HG02981 (cell line): ENCODE results near the gene CLEC11A.

Experiments used
- ATAC-seq: cut with Tn5 transposase; IDR thresholded peaks from one replicate; pipeline ENCODE4 v1.9.1; 2021; ENCODE audit warnings: mild to moderate bottlenecking, moderate library complexity; ENCODE audit not compliant: unreplicated experiment

CLEC11A gene

DNA sequence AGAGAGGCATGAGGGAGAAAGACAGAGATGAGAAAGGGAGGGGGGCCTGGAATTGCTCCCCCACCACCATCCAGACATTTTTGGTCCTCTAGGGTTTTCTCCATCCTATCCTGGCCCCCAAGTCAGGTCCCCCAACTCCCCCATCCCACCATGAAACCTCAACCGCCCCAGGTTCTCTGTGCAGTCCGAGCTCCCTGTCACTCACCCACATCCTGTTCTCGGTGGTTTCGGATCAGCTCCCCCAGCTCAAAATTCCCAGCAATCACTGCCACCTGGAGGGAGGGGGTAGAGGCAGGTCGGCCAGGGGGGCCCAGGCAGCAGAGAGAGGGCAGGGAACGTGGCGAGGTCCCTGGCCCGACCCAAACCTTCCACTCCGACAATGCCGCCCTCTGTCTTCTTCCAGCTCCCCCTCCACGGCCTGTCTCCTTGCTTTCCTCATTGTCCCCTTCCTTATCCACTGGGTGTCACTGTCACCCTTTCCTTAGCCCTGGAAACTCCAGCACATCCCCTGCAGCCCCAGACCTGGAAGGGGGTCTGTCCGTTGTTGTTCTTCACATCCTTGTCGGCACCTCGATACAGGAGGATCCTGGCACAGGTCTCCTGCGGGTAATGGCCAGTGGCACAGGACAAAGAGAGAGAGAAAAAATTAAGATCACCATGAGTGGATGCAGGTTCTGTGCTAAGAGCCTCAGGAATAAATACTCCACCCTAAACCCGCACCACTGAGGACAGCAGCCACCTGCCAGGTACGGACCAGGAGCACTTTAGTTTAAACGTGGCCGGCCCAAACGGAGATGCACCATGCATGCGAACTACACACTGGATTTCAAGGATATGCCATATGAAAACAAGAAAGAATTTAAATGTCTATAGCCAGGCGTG, 19.0 kb upstream of the CLEC11A start:
- ATAC-seq, result no peak

DNA sequence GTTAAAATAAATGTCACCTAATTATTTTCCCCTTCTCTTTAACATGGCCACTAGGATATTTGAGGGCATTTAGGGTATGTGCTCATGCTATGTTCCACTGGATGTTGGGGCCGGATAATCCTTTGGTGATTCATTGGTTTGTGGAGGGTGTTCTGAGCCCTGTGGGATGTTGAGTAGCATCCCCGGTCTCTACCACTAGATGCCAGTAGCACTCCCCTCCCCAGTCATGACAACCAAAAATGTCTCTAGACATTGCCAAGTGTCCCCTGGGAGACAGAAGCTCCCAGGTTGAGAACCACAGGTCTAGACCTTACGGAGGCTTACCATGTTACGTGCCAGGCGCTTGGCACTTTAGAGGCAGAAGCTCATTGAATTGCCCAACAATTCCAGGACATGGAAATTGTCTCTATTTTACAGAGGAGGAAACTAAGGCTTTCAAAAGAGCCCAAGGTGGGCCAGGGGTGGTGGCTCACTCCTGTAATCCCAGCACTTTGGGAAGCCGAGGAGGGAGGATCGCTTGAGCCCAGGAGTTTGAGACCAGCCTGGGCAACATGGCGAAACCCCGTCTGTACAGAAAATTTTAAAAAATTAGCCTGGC, 17.6 kb upstream of the CLEC11A start:
- ATAC-seq, result no peak

GRCh38 chr19:50706387-50706786, 16.8 kb upstream of the CLEC11A start:
- no peak for ATAC-seq

DNA sequence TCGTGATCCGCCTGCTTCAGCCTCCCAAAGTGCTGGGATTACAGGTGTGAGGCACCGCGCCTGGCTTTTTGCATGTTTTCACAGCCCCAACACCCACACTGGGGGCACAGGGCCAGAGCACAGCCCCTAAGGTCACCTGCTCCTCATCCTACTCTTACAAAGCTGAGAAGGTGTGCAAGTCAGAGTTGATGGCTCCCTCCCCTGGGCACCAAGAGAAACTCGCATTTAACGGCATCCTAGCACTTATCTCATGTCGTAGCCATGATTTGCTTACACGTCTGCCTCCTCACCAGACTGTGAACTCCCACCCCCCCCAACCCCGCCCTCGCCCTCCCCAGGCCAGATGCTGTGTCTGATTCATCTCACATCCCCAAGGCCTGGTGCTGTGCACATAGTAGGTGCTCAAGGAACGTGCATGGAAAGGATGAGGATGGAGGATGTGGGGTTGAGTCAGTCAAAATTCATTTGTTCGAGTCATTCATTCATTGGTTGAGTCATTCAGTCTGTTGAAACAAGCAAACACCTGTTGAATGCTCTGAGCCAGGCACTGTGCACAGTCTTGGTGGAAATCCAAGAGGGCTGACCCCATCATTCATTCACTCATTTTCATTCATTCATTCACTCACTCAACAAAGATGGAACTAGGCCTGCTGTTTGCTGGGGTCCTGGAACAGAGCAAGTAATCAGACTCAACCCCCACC, 14.8 kb upstream of the CLEC11A start:
- no peak for ATAC-seq

GRCh38 chr19:50710094-50710493, 13.1 kb upstream of the CLEC11A start:
- ATAC-seq, result no peak

DNA sequence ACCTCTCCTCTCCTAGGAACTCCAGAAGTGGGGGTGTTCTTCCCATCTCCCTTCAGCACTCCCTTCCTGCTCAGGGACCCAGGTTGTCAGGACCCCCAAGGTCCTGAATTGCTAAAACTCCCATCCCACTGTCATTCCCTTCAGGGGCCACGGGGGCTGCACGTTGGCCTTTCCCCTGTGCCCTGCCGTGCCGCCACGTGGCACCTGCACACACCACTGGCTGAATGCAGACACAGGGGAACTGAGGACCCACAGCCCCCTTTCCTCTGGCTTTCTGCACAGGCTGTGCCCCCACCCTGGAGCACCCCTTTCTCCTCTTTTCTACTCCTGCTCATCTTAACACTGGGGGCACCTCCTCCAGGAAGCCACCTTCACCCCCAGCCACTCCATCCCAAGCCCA, 12.6 kb upstream of the CLEC11A start:
- no peak for ATAC-seq

DNA sequence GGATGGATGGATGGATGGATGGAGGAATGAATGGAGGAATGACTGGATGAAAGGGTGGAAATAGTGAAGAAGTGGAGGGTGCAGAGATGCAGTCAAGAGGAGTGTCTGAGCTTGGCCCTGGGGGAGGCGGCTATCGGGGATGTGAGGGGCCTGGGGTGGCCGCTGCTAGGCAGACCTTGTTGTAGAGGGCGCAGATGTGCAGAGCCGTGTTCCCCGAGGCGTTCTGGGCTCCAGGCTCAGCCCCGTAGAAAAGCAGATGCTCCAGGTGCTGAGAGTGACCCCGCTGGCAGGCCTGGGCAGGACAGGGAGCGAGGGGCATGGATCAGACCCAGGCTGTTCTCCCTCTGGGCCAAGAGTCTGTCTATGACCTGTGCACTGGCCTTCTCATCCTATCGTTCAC, 12.0 kb upstream of the CLEC11A start:
- ATAC-seq, result no peak

DNA sequence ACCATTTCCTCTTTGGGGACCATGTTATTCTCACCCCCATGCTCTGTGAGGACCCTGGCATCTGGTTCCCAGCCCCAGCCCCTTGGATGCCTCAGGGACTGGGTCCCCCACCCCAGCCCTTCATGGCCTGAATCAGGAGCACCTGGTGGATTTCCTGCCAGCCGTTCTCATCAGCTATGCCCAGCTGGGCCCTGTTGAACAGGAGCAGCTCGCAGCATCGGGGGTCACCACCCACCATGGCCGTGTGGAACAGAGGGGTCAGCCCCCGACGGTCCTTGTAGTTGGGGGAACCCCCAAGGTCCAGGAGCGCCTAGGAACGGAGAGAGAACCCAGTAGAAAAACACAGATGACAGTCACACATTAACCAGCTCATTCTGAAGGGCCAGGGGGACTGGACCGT, 11.4 kb upstream of the CLEC11A start:
- ATAC-seq, result no peak

- no peak for ATAC-seq
Measured at GRCh38 chr19:50712833-50713232, 10.3 kb upstream of the CLEC11A start.

- ATAC-seq, result no peak
Measured at GRCh38 chr19:50713556-50714236, 9.5 kb upstream of the CLEC11A start.

GRCh38 chr19:50716178-50717025, 6.8 kb upstream of the CLEC11A start:
- ATAC-seq, result no peak

DNA sequence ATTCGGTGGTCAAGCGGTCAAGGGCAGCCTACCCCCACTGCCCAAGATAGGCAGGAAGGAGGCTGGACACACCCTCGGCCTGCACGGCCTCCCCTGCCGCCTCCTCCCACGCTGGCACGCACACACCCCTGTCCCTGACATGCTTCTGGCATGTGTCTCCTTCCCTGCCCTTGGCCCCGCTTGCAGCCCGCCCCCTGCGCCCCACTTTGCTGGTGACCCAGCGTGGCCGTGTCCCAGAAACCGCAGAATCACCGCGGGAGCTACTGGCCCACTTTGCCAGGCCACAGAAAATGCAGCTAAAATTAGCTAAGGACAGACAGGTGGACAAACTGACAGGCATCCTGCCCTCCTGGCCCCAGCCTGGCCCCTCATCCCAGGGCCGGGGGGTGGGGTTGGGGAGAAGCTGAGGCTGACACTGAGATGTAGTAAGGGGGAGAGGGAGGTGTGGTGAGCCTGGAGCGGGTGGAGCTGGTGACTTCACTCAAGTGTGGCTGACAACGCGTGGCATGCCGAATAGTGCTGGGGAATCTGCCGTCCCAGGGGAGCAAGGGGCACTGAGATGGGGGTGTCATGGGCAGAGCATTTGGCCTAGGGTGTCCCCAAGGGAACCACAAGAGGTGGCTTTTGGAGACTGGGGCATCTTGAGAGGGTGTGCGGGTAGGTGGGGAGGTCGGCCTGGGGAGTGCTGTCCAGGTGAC, 6.0 kb upstream of the CLEC11A start:
- no peak for ATAC-seq

DNA sequence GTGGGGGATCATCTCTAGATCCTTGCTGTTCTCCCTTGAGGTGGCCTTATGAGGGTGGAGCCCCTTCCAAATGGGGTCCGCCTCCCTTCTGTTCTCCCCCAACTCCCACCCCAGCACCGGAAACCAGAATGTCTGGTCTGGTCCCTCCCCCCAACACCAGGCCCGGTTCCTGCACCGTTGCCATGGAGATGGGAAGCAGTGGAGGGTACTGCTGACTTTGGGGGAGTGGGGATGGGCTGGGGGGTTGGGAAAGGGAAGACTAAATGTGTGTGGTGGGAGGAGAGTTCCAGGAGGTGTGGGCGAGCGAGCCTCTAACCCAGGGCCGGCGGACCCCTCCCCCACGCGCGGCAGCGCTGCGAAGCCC, 5.3 kb upstream of the CLEC11A start:
- no peak for ATAC-seq

DNA sequence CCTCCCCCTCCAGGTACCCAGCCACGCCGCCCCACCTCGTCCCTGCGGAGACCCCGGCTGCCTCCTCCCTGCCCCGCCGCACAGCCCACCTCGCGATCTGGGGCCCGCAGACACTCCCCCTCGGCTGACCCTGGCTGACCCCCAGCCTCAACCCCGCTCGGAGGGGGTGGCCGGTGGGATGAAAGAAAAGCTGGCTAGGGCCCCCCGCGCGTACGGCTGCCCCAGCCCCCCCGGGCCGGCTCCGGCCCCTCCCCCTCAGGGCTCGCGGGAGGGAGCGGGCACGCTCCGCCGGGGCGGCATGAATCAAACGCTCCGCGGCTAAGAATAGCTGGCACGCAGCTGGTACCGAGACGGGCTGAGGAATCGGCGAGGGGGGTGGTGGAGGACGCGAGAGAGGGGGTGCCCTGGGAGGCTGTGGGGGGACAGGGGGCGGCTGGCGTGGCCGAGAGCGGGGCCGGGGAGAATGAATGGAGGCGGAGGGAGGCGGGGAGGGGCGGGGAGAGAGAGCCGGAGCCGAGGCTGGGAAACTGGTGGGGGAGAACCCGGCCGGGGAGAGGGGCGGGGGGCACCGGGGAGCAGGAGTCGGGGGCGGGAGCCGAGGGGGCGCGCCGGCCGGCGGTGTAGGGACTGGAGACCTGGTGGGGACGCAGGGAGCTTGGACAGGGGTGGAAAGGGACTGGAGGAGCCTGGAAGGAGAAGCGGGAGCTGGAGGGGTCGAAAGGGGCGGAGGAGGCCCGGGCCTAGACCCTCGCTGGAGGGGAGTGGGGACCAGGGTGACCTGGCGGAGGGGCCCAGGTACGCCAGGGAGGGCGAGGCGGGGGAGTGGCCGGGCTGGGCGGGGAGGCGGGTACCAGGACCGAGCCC, 4.7 kb upstream of the CLEC11A start:
- ATAC-seq, result no peak

DNA sequence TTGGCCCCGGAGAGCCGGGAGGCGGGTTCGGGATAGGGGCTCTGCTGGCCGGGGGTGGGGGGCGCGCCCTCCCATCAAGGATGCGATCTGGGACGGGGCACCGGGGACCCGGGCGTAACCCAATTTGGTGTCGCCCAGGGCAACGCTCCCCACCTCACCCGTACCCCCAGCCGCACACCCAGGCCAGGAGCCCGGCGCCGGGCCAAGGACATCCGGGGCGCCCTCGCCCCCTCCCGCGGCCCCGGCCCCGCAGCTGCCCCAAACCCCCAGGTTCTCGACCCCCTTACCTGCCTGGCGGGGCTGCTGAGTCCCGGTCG, 4.1 kb upstream of the CLEC11A start:
- ATAC-seq, result no peak

- ATAC-seq, result no peak
Measured at GRCh38 chr19:50719566-50719965, 3.6 kb upstream of the CLEC11A start, which contains the start of gene SHANK1. SHANK1 (minus strand) TSS chr19:50719802; CDS start chr19:50716919, 2,883 bp downstream.

DNA sequence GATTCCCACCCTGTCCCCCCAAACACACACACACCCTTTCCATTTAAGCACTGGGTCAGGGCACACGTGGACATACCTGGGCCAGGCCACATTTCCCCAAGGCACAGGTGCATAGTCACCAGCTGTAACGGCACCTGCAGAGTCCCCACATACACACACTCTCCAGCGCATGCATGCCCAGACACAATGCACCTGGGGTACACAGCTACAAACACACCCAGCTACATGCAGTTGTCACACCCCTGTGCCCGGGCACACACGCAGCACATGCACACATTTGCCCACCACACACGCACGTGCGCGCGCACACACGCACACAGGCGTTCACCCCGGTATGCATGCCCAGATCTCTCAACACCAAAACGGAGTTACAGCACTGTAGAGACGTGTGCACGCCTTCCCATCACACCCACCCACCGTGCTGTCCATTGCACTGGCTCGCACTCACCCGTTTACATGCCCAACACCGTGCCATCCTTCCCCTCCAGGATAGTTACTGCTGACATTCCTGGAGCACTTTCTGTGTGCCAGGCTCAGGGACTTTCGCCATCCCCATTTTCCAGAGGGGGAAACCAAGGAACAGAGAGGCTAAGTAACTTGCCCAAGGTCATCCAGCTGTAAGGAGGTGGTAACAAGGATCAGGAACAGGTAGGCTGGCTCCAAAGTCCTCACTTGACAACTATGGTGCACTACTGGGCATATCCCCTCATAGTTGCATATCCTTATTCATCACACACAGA, 2.8 kb upstream of the CLEC11A start:
- ATAC-seq, result no peak

DNA sequence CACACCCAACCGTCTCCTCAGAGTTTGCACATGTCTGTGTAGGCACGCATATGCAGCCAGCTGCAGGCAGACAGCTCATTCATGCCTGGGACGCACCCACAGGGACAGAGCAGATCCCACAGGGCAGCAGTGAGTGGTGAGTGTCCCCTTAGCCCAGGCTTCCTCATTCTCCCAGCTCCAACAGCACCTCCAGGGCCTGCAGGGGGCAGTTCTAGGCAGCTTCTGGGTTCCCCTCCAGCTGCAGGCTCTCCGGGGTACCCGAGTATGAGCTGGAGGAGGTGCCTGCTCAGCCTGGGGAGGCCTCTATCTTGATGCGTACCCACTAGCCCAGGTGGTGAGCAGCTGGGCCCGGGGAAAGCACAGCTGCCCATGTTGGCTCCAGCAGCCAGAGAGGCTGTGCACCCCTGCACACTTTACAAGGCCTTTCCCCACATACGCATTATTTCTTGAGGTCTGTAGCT, 2.2 kb upstream of the CLEC11A start:
- ATAC-seq, result no peak
